GM21786 (cell line): ENCODE data around the gene FAF2.
"Not testable (repeated sequence)": the region's sequence is repeated elsewhere in the genome, so short reads cannot be mapped to it uniquely, and the experiment has no call there.

ENCODE experiments used
- ATAC-seq: cut with Tn5 transposase; IDR thresholded peaks from one replicate; pipeline ENCODE4 v1.9.1; 2021; ENCODE audit not compliant: unreplicated experiment

Gene FAF2

GRCh38 chr5:176454724-176455394 is 6.7 kb downstream of the FAF2 start:
- ATAC-seq = no peak

GRCh38 chr5:176458904-176459561 is 10.8 kb downstream of the FAF2 start:
- ATAC-seq = no peak

GRCh38 chr5:176461349-176461748 is 13.2 kb downstream of the FAF2 start:
- no peak for ATAC-seq

- ATAC-seq = no peak
Measured at GRCh38 chr5:176463113-176463764, 15.1 kb downstream of the FAF2 start.

- ATAC-seq = no peak
Measured at GRCh38 chr5:176466245-176466871, 18.2 kb downstream of the FAF2 start.

- no peak for ATAC-seq
Measured at GRCh38 chr5:176469296-176469695, 21.1 kb downstream of the FAF2 start.

GRCh38 chr5:176470539-176470938 is 22.4 kb downstream of the FAF2 start:
- no peak for ATAC-seq

- ATAC-seq = no peak
Measured at GRCh38 chr5:176471098-176471497, 22.9 kb downstream of the FAF2 start.

GRCh38 chr5:176473335-176474006 is 25.3 kb downstream of the FAF2 start:
- no peak for ATAC-seq

GRCh38 chr5:176474476-176474875 is 26.3 kb downstream of the FAF2 start:
- ATAC-seq = no peak

- ATAC-seq = no peak
Measured at GRCh38 chr5:176481711-176482110, 33.5 kb downstream of the FAF2 start.

GRCh38 chr5:176485176-176485575 is 37.0 kb downstream of the FAF2 start:
- no peak for ATAC-seq

- no peak for ATAC-seq
Measured at GRCh38 chr5:176486189-176486757, 38.1 kb downstream of the FAF2 start.

- ATAC-seq = not testable (repeated sequence)
Measured at GRCh38 chr5:176487160-176487559, 39.0 kb downstream of the FAF2 start.

GRCh38 chr5:176489077-176489476 is 40.9 kb downstream of the FAF2 start:
- ATAC-seq = no peak

- no peak for ATAC-seq
Measured at GRCh38 chr5:176490301-176490700, 42.1 kb downstream of the FAF2 start.

GRCh38 chr5:176491101-176491502 is 42.9 kb downstream of the FAF2 start:
- no peak for ATAC-seq

- ATAC-seq = no peak
Measured at GRCh38 chr5:176491901-176492300, 43.7 kb downstream of the FAF2 start.

- ATAC-seq = no peak
Measured at GRCh38 chr5:176492431-176492830, 44.2 kb downstream of the FAF2 start.

GRCh38 chr5:176497852-176498251 is 49.7 kb downstream of the FAF2 start:
- no peak for ATAC-seq

GRCh38 chr5:176499273-176499672 is 51.1 kb downstream of the FAF2 start:
- no peak for ATAC-seq
